ENCODE results near the gene RAB3A. TPM values are rescaled to one million over a fixed set of nuclear protein-coding genes. Genes with fewer than 3 reads are reported as not detected.

Gene RAB3A
- polyA plus RNA-seq, 2 of the 4 experiments (the other 2 are of a cell fraction): 0.39 to 1.0 TPM

- no peak overlapping the region for H3K4me3 ChIP-seq
- H3K4me1 ChIP-seq: peaks cover 6% of the 10 kb centered on the region; the same call in 2 of the 3 replicates
- POLR2A ChIA-PET: interaction anchor here (0.6 kb wide), 1 partner anchor 13 kb away, joined by 3 read pairs; no protein-coding TSS in a partner anchor
- TF ChIP-seq CEBPB (IDR thresholded peaks at IDR 0.05): no peak
- TF ChIP-seq EHF (CRISPR knock-in tag; IDR thresholded peaks at IDR 0.05): no peak
- no peak for TF ChIP-seq HEYL (CRISPR knock-in tag; IDR thresholded peaks at IDR 0.05)
- no peak for TF ChIP-seq CBX2 (IDR thresholded peaks at IDR 0.05; ENCODE audit: borderline replicate concordance, low read depth)
- no peak for TF ChIP-seq PBX3 (IDR thresholded peaks at IDR 0.05)
- no peak for TF ChIP-seq HDAC2 (IDR thresholded peaks at IDR 0.05)
- TF ChIP-seq RFX5 (IDR thresholded peaks at IDR 0.05): no peak
- no peak for TF ChIP-seq FOSL2 (IDR thresholded peaks at IDR 0.05)
- TF ChIP-seq FOSL2 (CRISPR knock-in tag; IDR thresholded peaks at IDR 0.05): no peak
- no peak for TF ChIP-seq RARB (CRISPR knock-in tag; IDR thresholded peaks at IDR 0.05)
- no peak for TF ChIP-seq JUNB (IDR thresholded peaks at IDR 0.05)
- FAIRE-seq (no peak), ATAC-seq (no peak), DNase-seq (ENCODE audit: low read depth in 1 of 2, low spot score in 1 of 2) (no peak)
- no peak overlapping the region for H3K4me2 ChIP-seq
- no peak overlapping the region for H3K27ac ChIP-seq
- CTCF ChIA-PET: interaction anchor here (1.0 to 2.2 kb wide), 3 partner anchors 27 to 87 kb away, joined by 3 to 7 read pairs (median 5); no protein-coding TSS in a partner anchor
- H3K9me3 ChIP-seq: no peaks in the 10 kb centered on the region
- 98% methylated on average over 7 of the region's 7 CpGs for WGBS (ENCODE audit: missing lambda C conversion rate)
Measured at GRCh38 chr19:18164072-18164471, 39.8 kb downstream of the RAB3A start.

- Histone ChIP-seq H3K4me2 (peak overlapping the region; percentile 96), H3K27ac (peak overlapping the region in 1 of 2 experiments; percentile 96; a peak in 2 of 6 replicates), H3K9me3 (no peaks in the 10 kb centered on the region), H3K4me3 (peak overlapping the region; percentile 42; the same call in 2 of the 3 replicates), H3K4me1 (peaks cover 20% of the 10 kb centered on the region)
- ChIA-PET CTCF (interaction anchor here (0.6 to 2.4 kb wide), 10 partner anchors 10 to 221 kb away, joined by 3 to 20 read pairs (median 4); no protein-coding TSS in a partner anchor), POLR2A (interaction anchor here (0.8 kb wide), 1 partner anchor 9 kb away, joined by 3 read pairs; no protein-coding TSS in a partner anchor)
- DNase-seq (ENCODE audit: low read depth in 1 of 2, low spot score in 1 of 2): no peak
- ATAC-seq: peak; percentile 16 to 41; a peak in 4 of 6 replicates
- FAIRE-seq: no peak
- 70% methylated on average over 18 of the region's 19 CpGs for WGBS (ENCODE audit: missing lambda C conversion rate)
- TF ChIP-seq POLR2A (IDR thresholded peaks at IDR 0.05; ENCODE audit: low read length) (no peak), MAFK (IDR thresholded peaks at IDR 0.05; ENCODE audit: partially characterized antibody) (no peak), GATA3 (IDR thresholded peaks at IDR 0.05; ENCODE audit: borderline replicate concordance) (no peak)
Measured at GRCh38 chr19:18161636-18162002, 42.2 kb downstream of the RAB3A start.

- DNase-seq (ENCODE audit: low read depth in 1 of 2, low spot score in 1 of 2): peak; percentile 57 to 62
- CTCF ChIA-PET: interaction anchor here (0.5 to 2.4 kb wide), 21 partner anchors 9 to 418 kb away, joined by 3 to 20 read pairs (median 4); no protein-coding TSS in a partner anchor
- TF ChIP-seq JUNB (IDR thresholded peaks at IDR 0.05) (no peak), POLR2A (IDR thresholded peaks at IDR 0.05; ENCODE audit: low read length) (peak; percentile 37), TFCP2L1 (CRISPR knock-in tag; IDR thresholded peaks at IDR 0.05) (no peak), TP53 (CRISPR knock-in tag; IDR thresholded peaks at IDR 0.05) (no peak), MAZ (IDR thresholded peaks at IDR 0.05; ENCODE audit: borderline replicate concordance, low read depth, low read length) (0 out of 2 replicates have a peak, but pooled peaks have one; percentile 43), CHD2 (IDR thresholded peaks at IDR 0.05; ENCODE audit: low read length, partially characterized antibody) (no peak), PHF8 (IDR thresholded peaks at IDR 0.05; ENCODE audit: borderline replicate concordance, low read depth) (no peak), CTCF (IDR thresholded peaks at IDR 0.05) (peak; percentile 91), ELK1 (IDR thresholded peaks at IDR 0.05; ENCODE audit: low read depth, low read length) (no peak), HOXB5 (CRISPR knock-in tag; IDR thresholded peaks at IDR 0.05) (no peak), HOXB13 (CRISPR knock-in tag; IDR thresholded peaks at IDR 0.05; ENCODE audit: low read depth) (no peak), GATA3 (IDR thresholded peaks at IDR 0.05; ENCODE audit: borderline replicate concordance) (no peak), ESRRA (IDR thresholded peaks at IDR 0.05; ENCODE audit: borderline replicate concordance, low read length) (no peak), SMC3 (IDR thresholded peaks at IDR 0.05) (peak; percentile 51), SREBF2 (IDR thresholded peaks at IDR 0.05) (no peak), RAD21 (conservative IDR thresholded peaks at IDR 0.05 in 1 of 2, IDR thresholded peaks at IDR 0.05 in 1 of 2) (no peak; a peak in 1 of 5 replicates), JUN (IDR thresholded peaks at IDR 0.05) (peak in 1 of 2 experiments; percentile 24; a peak in 1 of 5 replicates), ZSCAN20 (CRISPR knock-in tag; IDR thresholded peaks at IDR 0.05) (no peak), MAX (IDR thresholded peaks at IDR 0.05) (0 out of 2 replicates have a peak, but pooled peaks have one; percentile 18), RNF2 (IDR thresholded peaks at IDR 0.05; ENCODE audit: borderline replicate concordance, low read depth) (no peak), ZFP36 (IDR thresholded peaks at IDR 0.05; ENCODE audit: borderline replicate concordance, partially characterized antibody) (no peak)
Measured at GRCh38 chr19:18160971-18161635, 42.7 kb downstream of the RAB3A start.

More at GRCh38 chr19:18160971-18161635, 42.7 kb downstream of the RAB3A start:
- H3K4me3 ChIP-seq: peak overlapping the region; percentile 42
- peak overlapping the region; percentile 96 for H3K4me2 ChIP-seq
- 0% methylated on average over 2 of the region's 66 CpGs for WGBS (ENCODE audit: missing lambda C conversion rate)
- no peaks in the 10 kb centered on the region for H3K9me3 ChIP-seq
- ATAC-seq (peak; percentile 80 to 83), FAIRE-seq (no peak)
- POLR2A ChIA-PET: interaction anchor here (0.8 kb wide), 1 partner anchor 9 kb away, joined by 3 read pairs; no protein-coding TSS in a partner anchor
- H3K27ac ChIP-seq: peak overlapping the region; percentile 91 to 96
- peaks cover 22% of the 10 kb centered on the region for H3K4me1 ChIP-seq

All from A549 (cell line).